Caco-2 (cell line): ENCODE results near the gene FAM131A. TPM values are rescaled to one million over a fixed set of nuclear protein-coding genes. Genes with fewer than 3 reads are reported as not detected.

ENCODE experiments used
- BruUV-seq: library from RNA; stranded (reverse); fragments of 400-500 nt; replicated peaks from 2 replicates; lab custom pipeline; 2021; lab: Mats Ljungman, UMichigan
- CTCF ChIA-PET: fragments of 300-600 bp; sonication (Branson Sonifier 250); formaldehyde crosslinking; loops from one replicate; lab custom pipeline; 2022; ENCODE audit warnings: antibody characterized with exemption; lab: Charles Lee
- POLR2A ChIA-PET: fragments of 300-600 bp; sonication (Branson Sonifier 250); formaldehyde crosslinking; loops from one replicate; lab custom pipeline; 2022; ENCODE audit warnings: antibody characterized with exemption; lab: Charles Lee
- DNase-seq, 2 experiments: peaks; one replicate each; pipeline versions ENCODE4 v3.0.0 to v3.0.0-alpha.2; 2020 to 2022
- H3K27me3 ChIP-seq: replicated peaks from 2 replicates; pipeline ENCODE4 v1.6.0; 2011; ENCODE audit warnings: low read length; ENCODE audit not compliant: control insufficient read depth, insufficient read depth
- H3K36me3 ChIP-seq: 2 replicates; pipeline ENCODE4 v1.5.1; 2011; ENCODE audit warnings: low read length; ENCODE audit not compliant: control insufficient read depth, insufficient read depth
- H3K4me1 ChIP-seq: fragments of 250-450 bp; sonication (Bioruptor Pico); 2 replicates; pipeline ENCODE4 v1.5.1; 2020; ENCODE audit warnings: mild to moderate bottlenecking
- H3K4me3 ChIP-seq: 2 replicates; pipeline ENCODE4 v1.5.1; 2011; ENCODE audit warnings: low read depth, mild to moderate bottlenecking, control low read depth, low read length
- H3K9me3 ChIP-seq: fragments of 250-450 bp; sonication (Bioruptor Pico); 2 replicates; pipeline ENCODE4 v1.5.1; 2020; ENCODE audit warnings: mild to moderate bottlenecking, moderate library complexity
- H3K27ac Mint-ChIP-seq: one replicate; pipeline ENCODE4 v1.8.0; 2022; ENCODE audit warnings: mixed read lengths; ENCODE audit not compliant: unreplicated experiment
- H3K27me3 Mint-ChIP-seq: one replicate; pipeline ENCODE4 v1.8.0; 2022; ENCODE audit warnings: mixed read lengths; ENCODE audit not compliant: insufficient read depth, unreplicated experiment
- H3K36me3 Mint-ChIP-seq: one replicate; pipeline ENCODE4 v1.8.0; 2022; ENCODE audit warnings: mild to moderate bottlenecking, mixed read lengths; ENCODE audit not compliant: insufficient read depth, unreplicated experiment
- H3K4me1 Mint-ChIP-seq: one replicate; pipeline ENCODE4 v1.8.0; 2022; ENCODE audit warnings: low read depth, mixed read lengths; ENCODE audit not compliant: unreplicated experiment
- H3K4me3 Mint-ChIP-seq: one replicate; pipeline ENCODE4 v1.8.0; 2022; ENCODE audit warnings: mild to moderate bottlenecking, moderate library complexity, mixed read lengths; ENCODE audit not compliant: unreplicated experiment
- H3K9me3 Mint-ChIP-seq: one replicate; pipeline ENCODE4 v1.8.0; 2022; ENCODE audit warnings: mixed read lengths; ENCODE audit not compliant: unreplicated experiment
- intact Hi-C: fragments of 100-400 bp; cut with micrococcal nuclease; formaldehyde crosslinking; loops from one replicate; pipeline ENCODE4 v1.10.0; 2022; ENCODE audit not compliant: unreplicated experiment
- total RNA-seq: library from RNA; stranded (reverse); gene quantifications from 2 replicates; pipeline ENCODE4 v1.2.3, GENCODE V29; 2022
- TF ChIP-seq, protein P1 (sequence below), 2 experiments: fragments of 200-600 bp in 1 of 2; IDR thresholded peaks; 1 replicate in 1 of 2; 2 replicates in 1 of 2; pipeline versions ENCODE4 v1.5.1 to v1.8.0; 2011 to 2022; ENCODE audit warnings: antibody characterized with exemption in 1 of 2, control low read depth in 1 of 2, inconsistent platforms in 1 of 2, low read depth in 1 of 2, low read length in 1 of 2, mild to moderate bottlenecking in 1 of 2, moderate library complexity in 1 of 2; ENCODE audit not compliant: insufficient read depth in 1 of 2, severe bottlenecking in 1 of 2, unreplicated experiment in 1 of 2

The FAM131A gene
- total RNA-seq, 1 experiment from 2014 or later, result 6.1 TPM

DNA sequence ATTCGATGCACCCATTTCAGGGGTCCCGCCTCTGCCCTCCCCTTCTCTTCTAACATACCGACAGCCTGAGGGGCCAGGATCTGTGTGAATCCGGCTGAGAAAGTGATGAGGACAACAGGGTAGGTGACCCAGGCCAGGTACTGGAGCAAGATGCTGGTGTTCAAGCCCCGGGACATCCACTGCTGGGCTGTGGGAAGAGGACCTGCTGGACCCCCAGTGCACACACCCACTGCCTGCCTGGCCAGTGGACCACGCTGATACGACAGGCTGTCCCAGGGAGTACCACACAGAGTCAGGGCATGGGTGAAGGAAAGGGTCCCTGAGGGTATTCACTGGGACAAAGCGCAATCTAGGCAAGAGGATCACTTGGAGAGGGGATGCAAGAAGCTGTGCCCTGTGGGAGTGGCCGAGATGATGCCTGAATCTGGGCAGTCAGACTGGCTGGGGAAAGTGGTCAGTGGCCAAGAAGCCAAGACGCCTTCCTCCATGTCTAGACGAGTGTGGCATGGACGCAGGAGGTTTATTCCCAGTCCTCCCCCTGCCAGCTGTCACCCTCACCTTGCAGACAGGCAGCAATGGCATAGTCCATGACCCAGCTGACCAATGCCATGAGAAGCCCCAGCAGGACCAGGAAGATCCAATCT lies 20.8 kb downstream of the FAM131A start:
- H3K4me3 ChIP-seq, result no peak overlapping the region
- BruUV-seq, result no TSS peak
- Mint-ChIP-seq H3K27me3 (no peaks in the 10 kb centered on the region), H3K4me3 (no peak overlapping the region), H3K36me3 (peaks cover 9% of the 10 kb centered on the region), H3K4me1 (peaks cover 11% of the 10 kb centered on the region), H3K9me3 (no peaks in the 10 kb centered on the region), H3K27ac (no peak overlapping the region)
- H3K9me3 ChIP-seq, result no peaks in the 10 kb centered on the region
- ChIA-PET CTCF (no interaction called here), POLR2A (no interaction called here)
- no peaks in the 10 kb centered on the region for H3K27me3 ChIP-seq
- H3K36me3 ChIP-seq, result peaks cover 1% of the 10 kb centered on the region; the same call in 1 of the 2 replicates
- no peaks in the 10 kb centered on the region for H3K4me1 ChIP-seq
- TF ChIP-seq, protein P1, sequence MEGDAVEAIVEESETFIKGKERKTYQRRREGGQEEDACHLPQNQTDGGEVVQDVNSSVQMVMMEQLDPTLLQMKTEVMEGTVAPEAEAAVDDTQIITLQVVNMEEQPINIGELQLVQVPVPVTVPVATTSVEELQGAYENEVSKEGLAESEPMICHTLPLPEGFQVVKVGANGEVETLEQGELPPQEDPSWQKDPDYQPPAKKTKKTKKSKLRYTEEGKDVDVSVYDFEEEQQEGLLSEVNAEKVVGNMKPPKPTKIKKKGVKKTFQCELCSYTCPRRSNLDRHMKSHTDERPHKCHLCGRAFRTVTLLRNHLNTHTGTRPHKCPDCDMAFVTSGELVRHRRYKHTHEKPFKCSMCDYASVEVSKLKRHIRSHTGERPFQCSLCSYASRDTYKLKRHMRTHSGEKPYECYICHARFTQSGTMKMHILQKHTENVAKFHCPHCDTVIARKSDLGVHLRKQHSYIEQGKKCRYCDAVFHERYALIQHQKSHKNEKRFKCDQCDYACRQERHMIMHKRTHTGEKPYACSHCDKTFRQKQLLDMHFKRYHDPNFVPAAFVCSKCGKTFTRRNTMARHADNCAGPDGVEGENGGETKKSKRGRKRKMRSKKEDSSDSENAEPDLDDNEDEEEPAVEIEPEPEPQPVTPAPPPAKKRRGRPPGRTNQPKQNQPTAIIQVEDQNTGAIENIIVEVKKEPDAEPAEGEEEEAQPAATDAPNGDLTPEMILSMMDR (IDR thresholded peaks at IDR 0.05; ENCODE audit: insufficient read depth in 1 of 2, low read depth in 1 of 2, low read length in 1 of 2, severe bottlenecking in 1 of 2, unreplicated experiment in 1 of 2), result no peak
- intact Hi-C loops, result no loop called here
- DNase-seq, result peak in 1 of 2 experiments; percentile 37

DNA sequence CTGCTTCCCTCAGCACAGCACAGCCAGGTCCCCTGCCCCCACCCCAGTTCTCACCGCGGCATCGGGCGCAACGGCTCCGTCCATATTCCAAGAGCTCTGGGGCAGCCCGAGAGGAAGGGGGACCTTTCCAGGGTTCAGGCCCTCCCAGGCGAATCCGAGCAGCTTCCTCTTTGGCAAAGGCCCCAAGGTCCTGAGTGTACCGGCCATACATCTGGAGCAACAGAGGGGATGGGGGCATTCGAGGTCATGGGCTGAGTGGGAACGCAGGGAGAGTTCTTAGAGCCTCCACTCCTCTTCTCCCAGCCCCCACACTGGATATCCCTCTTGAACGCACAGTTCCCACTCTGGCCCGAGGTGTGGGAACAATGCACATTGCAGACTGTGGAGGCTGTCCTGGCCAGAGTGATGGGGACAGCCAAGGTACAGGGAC lies 21.5 kb downstream of the FAM131A start:
- H3K4me3 Mint-ChIP-seq, result peak overlapping the region; percentile 28
- BruUV-seq, result no TSS peak
- no peaks in the 10 kb centered on the region for H3K27me3 Mint-ChIP-seq
- CTCF ChIA-PET, result no interaction called here
- Histone ChIP-seq H3K4me3 (no peak overlapping the region), H3K4me1 (no peaks in the 10 kb centered on the region), H3K27me3 (no peaks in the 10 kb centered on the region), H3K9me3 (no peaks in the 10 kb centered on the region), H3K36me3 (peaks cover 1% of the 10 kb centered on the region; the same call in 1 of the 2 replicates)
- H3K36me3 Mint-ChIP-seq, result peaks cover 13% of the 10 kb centered on the region
- POLR2A ChIA-PET, result no interaction called here
- intact Hi-C loops, result no loop called here
- H3K27ac Mint-ChIP-seq, result no peak overlapping the region
- TF ChIP-seq, protein P1 (IDR thresholded peaks at IDR 0.05; ENCODE audit: insufficient read depth in 1 of 2, low read depth in 1 of 2, low read length in 1 of 2, severe bottlenecking in 1 of 2, unreplicated experiment in 1 of 2), result no peak
- no peaks in the 10 kb centered on the region for H3K9me3 Mint-ChIP-seq
- H3K4me1 Mint-ChIP-seq, result peaks cover 11% of the 10 kb centered on the region
- no peak for DNase-seq

DNA sequence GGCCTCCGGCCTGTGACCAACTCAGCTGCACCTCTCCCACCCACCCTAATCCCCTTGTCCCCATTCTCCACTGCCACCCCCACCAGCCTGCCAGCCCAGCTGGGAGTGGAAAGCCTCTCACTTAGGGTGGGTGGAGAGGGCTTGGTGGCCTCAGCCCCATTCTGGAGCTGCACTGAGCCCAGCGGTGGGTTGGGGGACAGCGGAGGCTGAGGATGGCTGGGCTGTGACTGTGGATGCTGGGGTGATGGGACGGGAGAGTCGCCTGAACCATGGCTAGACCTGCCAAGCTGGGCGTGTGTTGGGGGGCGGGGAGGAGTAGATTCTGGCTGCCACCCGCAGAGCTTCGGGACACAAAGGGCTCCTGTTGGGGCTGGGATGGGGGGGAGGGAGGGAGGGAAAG lies 22.2 kb downstream of the FAM131A start:
- intact Hi-C loops, result no loop called here
- H3K36me3 Mint-ChIP-seq, result peaks cover 16% of the 10 kb centered on the region
- TF ChIP-seq, protein P1 (IDR thresholded peaks at IDR 0.05; ENCODE audit: insufficient read depth in 1 of 2, low read depth in 1 of 2, low read length in 1 of 2, severe bottlenecking in 1 of 2, unreplicated experiment in 1 of 2), result no peak
- Histone ChIP-seq H3K4me1 (peaks cover 3% of the 10 kb centered on the region; the same call in 1 of the 2 replicates), H3K4me3 (no peak overlapping the region), H3K27me3 (no peaks in the 10 kb centered on the region; the same call in 1 of the 2 replicates), H3K36me3 (peaks cover 1% of the 10 kb centered on the region; the same call in 1 of the 2 replicates), H3K9me3 (no peaks in the 10 kb centered on the region)
- BruUV-seq, result no TSS peak
- no peaks in the 10 kb centered on the region for H3K9me3 Mint-ChIP-seq
- ChIA-PET CTCF (interaction anchor here (1.7 kb wide), 1 partner anchor 12 kb away, joined by 5 read pairs; no protein-coding TSS in a partner anchor), POLR2A (no interaction called here)
- DNase-seq, result no peak
- no peaks in the 10 kb centered on the region for H3K27me3 Mint-ChIP-seq
- H3K4me1 Mint-ChIP-seq, result peaks cover 11% of the 10 kb centered on the region
- no peak overlapping the region for H3K27ac Mint-ChIP-seq
- peak overlapping the region; percentile 97 for H3K4me3 Mint-ChIP-seq
